Measurements from ENCODE around the gene JAK1.

JAK1 gene

GRCh38 chr1:64893921-64894320, 72.4 kb downstream of the JAK1 start:
- TF ChIP-seq TAF1 (IDR thresholded peaks at IDR 0.05; ENCODE audit: low read depth) = no peak
- no peak for TF ChIP-seq YY1 (IDR thresholded peaks at IDR 0.05; ENCODE audit: low read depth)
- TF ChIP-seq TEAD4 (IDR thresholded peaks at IDR 0.05) = no peak
- TF ChIP-seq USF1 (IDR thresholded peaks at IDR 0.05) = no peak
- no peak for TF ChIP-seq TCF12 (IDR thresholded peaks at IDR 0.05; ENCODE audit: low read depth)
- no peak for TF ChIP-seq ZBTB7A (IDR thresholded peaks at IDR 0.05; ENCODE audit: low read depth)
- no peak for TF ChIP-seq RAD21 (IDR thresholded peaks at IDR 0.05; ENCODE audit: low read depth)
- no peak for TF ChIP-seq CEBPB (IDR thresholded peaks at IDR 0.05)
- TF ChIP-seq NFIC (IDR thresholded peaks at IDR 0.05) = no peak
- no peak for TF ChIP-seq EP300 (IDR thresholded peaks at IDR 0.05; ENCODE audit: borderline replicate concordance)
- TF ChIP-seq MAX (IDR thresholded peaks at IDR 0.05) = no peak
- TF ChIP-seq EGR1 (IDR thresholded peaks at IDR 0.05) = no peak
- no peak for TF ChIP-seq FOXM1 (IDR thresholded peaks at IDR 0.05; ENCODE audit: borderline replicate concordance, low read depth)
- TF ChIP-seq CREB1 (IDR thresholded peaks at IDR 0.05; ENCODE audit: low read depth) = no peak
- no peak for TF ChIP-seq REST (IDR thresholded peaks at IDR 0.05; ENCODE audit: low read depth)

- TF ChIP-seq TCF12 (IDR thresholded peaks at IDR 0.05; ENCODE audit: low read depth) = no peak
- TF ChIP-seq FOXM1 (IDR thresholded peaks at IDR 0.05; ENCODE audit: borderline replicate concordance, low read depth) = no peak
- no peak for TF ChIP-seq RAD21 (IDR thresholded peaks at IDR 0.05; ENCODE audit: low read depth)
- no peak for TF ChIP-seq YY1 (IDR thresholded peaks at IDR 0.05; ENCODE audit: low read depth)
- TF ChIP-seq EGR1 (IDR thresholded peaks at IDR 0.05) = no peak
- TF ChIP-seq CEBPB (IDR thresholded peaks at IDR 0.05) = no peak
- no peak for TF ChIP-seq ZBTB7A (IDR thresholded peaks at IDR 0.05; ENCODE audit: low read depth)
- no peak for TF ChIP-seq TAF1 (IDR thresholded peaks at IDR 0.05; ENCODE audit: low read depth)
- TF ChIP-seq CREB1 (IDR thresholded peaks at IDR 0.05; ENCODE audit: low read depth) = no peak
- no peak for TF ChIP-seq USF1 (IDR thresholded peaks at IDR 0.05)
- TF ChIP-seq TEAD4 (IDR thresholded peaks at IDR 0.05) = no peak
- no peak for TF ChIP-seq MAX (IDR thresholded peaks at IDR 0.05)
- no peak for TF ChIP-seq EP300 (IDR thresholded peaks at IDR 0.05; ENCODE audit: borderline replicate concordance)
- TF ChIP-seq NFIC (IDR thresholded peaks at IDR 0.05) = no peak
- no peak for TF ChIP-seq REST (IDR thresholded peaks at IDR 0.05; ENCODE audit: low read depth)
Measured at GRCh38 chr1:64892576-64893573, 73.5 kb downstream of the JAK1 start.

- TF ChIP-seq TAF1 (IDR thresholded peaks at IDR 0.05; ENCODE audit: low read depth) (no peak), NFIC (IDR thresholded peaks at IDR 0.05) (no peak), EGR1 (IDR thresholded peaks at IDR 0.05) (no peak), RAD21 (IDR thresholded peaks at IDR 0.05; ENCODE audit: low read depth) (no peak), CREB1 (IDR thresholded peaks at IDR 0.05; ENCODE audit: low read depth) (no peak), YY1 (IDR thresholded peaks at IDR 0.05; ENCODE audit: low read depth) (no peak), REST (IDR thresholded peaks at IDR 0.05; ENCODE audit: low read depth) (no peak), TEAD4 (IDR thresholded peaks at IDR 0.05) (no peak), MAX (IDR thresholded peaks at IDR 0.05) (no peak), CEBPB (IDR thresholded peaks at IDR 0.05) (no peak), FOXM1 (IDR thresholded peaks at IDR 0.05; ENCODE audit: borderline replicate concordance, low read depth) (no peak), USF1 (IDR thresholded peaks at IDR 0.05) (no peak), ZBTB7A (IDR thresholded peaks at IDR 0.05; ENCODE audit: low read depth) (no peak), TCF12 (IDR thresholded peaks at IDR 0.05; ENCODE audit: low read depth) (no peak), EP300 (IDR thresholded peaks at IDR 0.05; ENCODE audit: borderline replicate concordance) (no peak)
Measured at GRCh38 chr1:64891448-64891825, 74.9 kb downstream of the JAK1 start.

Data from Ishikawa (cell line).